A549 treated with RU486 at 1 μM for 4 hours (cell line): ENCODE data around the gene CUEDC2. TPM values are rescaled to one million over a fixed set of nuclear protein-coding genes. Genes with fewer than 3 reads are reported as not detected.

Experiments
- total RNA-seq: library from RNA; stranded (reverse); fragments of 200-300 nt; extraction: Qiagen RNA extraction; gene quantifications from 5 replicates; pipeline ENCODE4 v1.2.3, GENCODE V29; 2022; ENCODE audit warnings: low read depth

CUEDC2 gene
- 60.2 to 70.4 TPM (median 63.3 TPM) in 5 replicates for total RNA-seq

GRCh38 chr10:102432162-102432950, at the start of gene CUEDC2:
TSS of gene CUEDC2 (minus strand) at chr10:102432574. CDS start at chr10:102425188, 7,386 bp downstream.

GRCh38 chr10:102451105-102451969, 19.0 kb upstream of the CUEDC2 start, which contains the start of gene C10orf95:
TSS of gene C10orf95 (minus strand) at chr10:102451543. CDS start at chr10:102451093, 450 bp downstream.

GRCh38 chr10:102420714-102421506, 11.5 kb downstream of the CUEDC2 start, which contains the start of gene FBXL15:
TSS of gene FBXL15 (plus strand) at chr10:102420836. CDS start at chr10:102421130, 294 bp downstream.

DNA sequence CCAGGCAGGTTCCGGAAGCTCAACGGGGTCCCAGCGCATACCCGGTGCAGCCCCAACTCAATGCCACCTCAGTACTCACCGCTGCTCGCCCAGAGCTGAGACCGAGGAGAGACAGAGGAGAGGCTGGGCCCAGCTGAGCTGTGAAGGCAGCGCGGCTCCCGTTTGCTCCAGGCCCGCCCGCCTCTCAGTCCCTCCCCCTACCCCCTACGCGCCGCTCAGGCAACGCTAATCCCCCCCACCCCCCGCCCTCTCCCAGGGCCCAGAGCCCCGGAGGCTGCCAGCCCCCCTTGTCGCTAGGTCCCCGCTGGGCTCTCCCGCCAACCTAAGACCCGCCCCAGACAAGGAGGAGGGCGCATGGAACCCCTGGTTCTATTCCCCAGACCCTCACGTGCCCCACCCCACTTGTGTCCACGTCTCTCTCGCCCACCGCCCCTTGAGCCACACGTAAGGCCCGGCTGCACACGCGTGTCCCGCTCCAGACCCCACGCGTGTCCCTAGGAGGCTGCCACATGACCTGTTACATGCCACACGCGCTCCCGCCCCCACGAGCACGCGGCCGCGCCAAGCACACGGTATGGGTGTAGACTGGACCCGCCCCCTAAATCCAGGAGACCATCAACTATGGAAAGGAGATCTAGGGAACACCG, 13.6 kb downstream of the CUEDC2 start, which contains the start of gene PSD:
Gene PSD (minus strand): TSS at position 164 of the 647 bp plus-strand sequence. CDS start 1,747 bp downstream, outside the sequence.

GRCh38 chr10:102395400-102396316, 36.7 kb downstream of the CUEDC2 start, which contains the start of gene NFKB2:
TSS of gene NFKB2 (plus strand) at chr10:102395705. CDS start at chr10:102395960, 255 bp downstream.

Other genes starting within 250 kb of the CUEDC2 start
- gene ELOVL3, start 206.3 kb downstream of the CUEDC2 start, total RNA-seq = 0.10 to 0.27 TPM (median 0.25 TPM) in 5 replicates
- gene PITX3, start 191.1 kb downstream of the CUEDC2 start, total RNA-seq = 0.27 to 0.38 TPM (median 0.29 TPM) in 4 of 5 replicates, not detected in the other
- gene GBF1, start 187.0 kb downstream of the CUEDC2 start, total RNA-seq = 19.6 to 24.9 TPM (median 24.4 TPM) in 5 replicates
- 59.6 to 105 TPM (median 82.4 TPM) in 5 replicates for gene NFKB2, start 36.9 kb downstream of the CUEDC2 start, total RNA-seq
- gene PSD, start 13.8 kb downstream of the CUEDC2 start, total RNA-seq = 0.15 to 0.78 TPM (median 0.51 TPM) in 5 replicates
- gene FBXL15, start 11.7 kb downstream of the CUEDC2 start, total RNA-seq = 6.2 to 11.3 TPM (median 9.1 TPM) in 5 replicates
- gene C10orf95, start 19.0 kb upstream of the CUEDC2 start, total RNA-seq = 0.09 to 0.15 TPM in 2 of 5 replicates, not detected in the others
- gene ACTR1A, start 70.1 kb upstream of the CUEDC2 start, total RNA-seq = 86.9 to 93.4 TPM (median 90.3 TPM) in 5 replicates
- 5.3 to 8.2 TPM (median 7.3 TPM) in 5 replicates for gene SUFU, start 71.4 kb upstream of the CUEDC2 start, total RNA-seq
- gene TRIM8, start 211.9 kb upstream of the CUEDC2 start, total RNA-seq = 39.2 to 45.2 TPM (median 43.4 TPM) in 5 replicates